Tibial artery (tissue), 4 donors: ENCODE data around the gene RFWD3.
A peak's percentile ranks its signal among the peaks of the same experiment; 100 is the strongest.

Source experiments
- DNase-seq, 2 donors: peaks; one replicate each; pipeline ENCODE4 v3.0.0-alpha.2; 2019
- H3K27ac ChIP-seq, 2 donors: fragments of 200-600 bp; sonication (generic) in 1 of 2; 1 replicate in 1 of 2; 2 replicates in 1 of 2; pipeline ENCODE4 v1.5.1; 2018 to 2019; ENCODE audit warnings: mild to moderate bottlenecking in 1 of 2
- H3K27me3 ChIP-seq, 2 donors: fragments of 200-600 bp; sonication (generic) in 1 of 2; one replicate each; pipeline versions ENCODE4 v1.5.1 to v1.6.0; 2016 to 2019
- H3K36me3 ChIP-seq, 3 donors: fragments of 200-600 bp; sonication (generic) in 2 of 3; one replicate each; pipeline ENCODE4 v1.5.1; 2016 to 2019; ENCODE audit warnings: mild to moderate bottlenecking in 2 of 3
- H3K4me1 ChIP-seq, 4 donors: fragments of 200-600 bp; sonication (generic) in 2 of 4; 1 replicate in 3 of 4; 2 replicates in 1 of 4; pipeline ENCODE4 v1.5.1; 2016 to 2019
- H3K4me3 ChIP-seq, 2 donors: fragments of 200-600 bp; sonication (generic) in 1 of 2; 1 replicate in 1 of 2; 2 replicates in 1 of 2; pipeline ENCODE4 v1.5.1; 2018 to 2019; ENCODE audit warnings: mild to moderate bottlenecking in 2 of 2
- H3K9me3 ChIP-seq, 3 donors: fragments of 200-600 bp; sonication (generic) in 1 of 3; one replicate each; pipeline ENCODE4 v1.5.1; 2016 to 2019
- intact Hi-C: fragments of 100-400 bp; cut with DNase I; formaldehyde crosslinking; loops from one replicate; pipeline ENCODE4 v1.15.0; 2023; ENCODE audit warnings: low total_unique reads
- TF ChIP-seq, protein P1 (sequence below), 2 experiments: fragments of 200-600 bp in 1 of 2; fragments of 450-650 bp in 1 of 2; IDR thresholded peaks; one replicate each; pipeline ENCODE4 v1.5.1; 2017 to 2019; ENCODE audit warnings: antibody characterized with exemption in 2 of 2, mild to moderate bottlenecking in 1 of 2, moderate library complexity in 1 of 2

The RFWD3 gene

DNA sequence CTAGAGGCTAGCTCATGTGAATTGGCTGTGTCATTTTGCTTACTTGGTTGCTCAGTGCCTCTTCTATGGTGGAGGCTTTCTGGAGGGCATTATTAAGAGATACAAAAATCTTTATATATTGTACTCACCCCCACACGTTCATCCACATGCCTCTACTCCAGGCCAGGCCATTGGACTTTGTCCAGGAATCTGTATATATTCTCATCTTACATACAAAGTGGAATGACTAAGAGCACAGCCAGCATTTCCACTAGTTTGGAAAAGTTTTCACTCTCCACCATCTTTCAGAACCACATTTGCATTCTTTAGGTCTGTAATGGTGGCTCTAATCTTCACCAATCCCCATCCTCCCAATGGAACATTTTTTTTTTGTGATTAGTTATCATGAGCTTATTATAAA, 55.0 kb downstream of the RFWD3 start:
- Histone ChIP-seq H3K4me1 (peaks cover 0 to 6% (median 2%) of the 10 kb centered on the region in 4 donors), H3K9me3 (no peaks in the 10 kb centered on the region), H3K27ac (no peak overlapping the region), H3K27me3 (no peaks in the 10 kb centered on the region), H3K36me3 (no peaks in the 10 kb centered on the region), H3K4me3 (no peak overlapping the region)
- intact Hi-C loops: no loop called here
- DNase-seq: no peak
- TF ChIP-seq, protein P1, sequence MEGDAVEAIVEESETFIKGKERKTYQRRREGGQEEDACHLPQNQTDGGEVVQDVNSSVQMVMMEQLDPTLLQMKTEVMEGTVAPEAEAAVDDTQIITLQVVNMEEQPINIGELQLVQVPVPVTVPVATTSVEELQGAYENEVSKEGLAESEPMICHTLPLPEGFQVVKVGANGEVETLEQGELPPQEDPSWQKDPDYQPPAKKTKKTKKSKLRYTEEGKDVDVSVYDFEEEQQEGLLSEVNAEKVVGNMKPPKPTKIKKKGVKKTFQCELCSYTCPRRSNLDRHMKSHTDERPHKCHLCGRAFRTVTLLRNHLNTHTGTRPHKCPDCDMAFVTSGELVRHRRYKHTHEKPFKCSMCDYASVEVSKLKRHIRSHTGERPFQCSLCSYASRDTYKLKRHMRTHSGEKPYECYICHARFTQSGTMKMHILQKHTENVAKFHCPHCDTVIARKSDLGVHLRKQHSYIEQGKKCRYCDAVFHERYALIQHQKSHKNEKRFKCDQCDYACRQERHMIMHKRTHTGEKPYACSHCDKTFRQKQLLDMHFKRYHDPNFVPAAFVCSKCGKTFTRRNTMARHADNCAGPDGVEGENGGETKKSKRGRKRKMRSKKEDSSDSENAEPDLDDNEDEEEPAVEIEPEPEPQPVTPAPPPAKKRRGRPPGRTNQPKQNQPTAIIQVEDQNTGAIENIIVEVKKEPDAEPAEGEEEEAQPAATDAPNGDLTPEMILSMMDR (IDR thresholded peaks at IDR 0.05): no peak

DNA sequence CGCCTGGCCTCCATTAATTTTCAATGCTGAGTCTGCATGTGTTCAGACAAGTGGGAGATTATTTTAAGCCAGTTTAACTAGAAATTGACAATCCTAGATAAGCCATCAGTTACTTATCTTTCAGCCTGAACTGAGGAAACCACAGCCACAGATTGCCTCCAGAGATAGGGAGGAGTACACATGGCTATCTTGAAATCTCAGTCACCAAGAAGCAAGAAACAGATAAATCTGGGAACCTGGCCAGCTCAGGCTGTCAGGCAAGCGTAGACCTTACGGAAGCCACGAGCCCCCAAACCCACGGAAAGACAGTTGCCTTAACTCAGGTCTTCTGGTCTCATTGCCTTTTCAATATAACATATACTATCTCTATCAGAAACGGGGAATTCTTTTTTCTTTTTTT, 57.7 kb downstream of the RFWD3 start:
- no peaks in the 10 kb centered on the region for H3K27me3 ChIP-seq
- TF ChIP-seq, protein P1 (IDR thresholded peaks at IDR 0.05): no peak
- H3K36me3 ChIP-seq: no peaks in the 10 kb centered on the region
- no peaks in the 10 kb centered on the region for H3K9me3 ChIP-seq
- DNase-seq: peak in 1 of 2 donors; percentile 49
- intact Hi-C loops: no loop called here
- peaks cover 0 to 28% (median 20%) of the 10 kb centered on the region in 4 donors for H3K4me1 ChIP-seq
- H3K4me3 ChIP-seq: no peak overlapping the region
- no peak overlapping the region for H3K27ac ChIP-seq

DNA sequence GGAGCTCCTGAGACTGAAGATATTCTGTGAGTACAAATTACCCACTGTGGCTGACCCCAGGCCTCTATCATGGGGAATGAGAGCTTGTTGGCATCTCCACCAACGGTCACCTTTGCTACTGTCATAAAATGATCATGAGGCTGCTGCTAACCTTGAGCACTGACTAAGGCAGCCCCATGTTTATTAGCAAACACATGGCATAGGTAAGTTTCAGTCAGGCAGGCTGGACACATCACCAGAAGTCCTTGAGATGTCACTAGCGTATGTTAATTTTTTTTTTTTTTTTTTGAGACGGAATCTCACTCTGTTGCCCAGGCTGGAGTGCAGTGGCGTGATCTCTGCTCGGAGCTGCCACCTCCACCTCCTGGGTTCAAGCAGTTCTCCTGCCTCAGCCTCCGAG, 58.3 kb downstream of the RFWD3 start:
- Histone ChIP-seq H3K27me3 (no peaks in the 10 kb centered on the region), H3K36me3 (no peaks in the 10 kb centered on the region), H3K4me1 (peaks cover 0 to 33% (median 24%) of the 10 kb centered on the region in 4 donors), H3K9me3 (no peaks in the 10 kb centered on the region), H3K27ac (no peak overlapping the region), H3K4me3 (no peak overlapping the region)
- TF ChIP-seq, protein P1 (IDR thresholded peaks at IDR 0.05): no peak
- intact Hi-C loops: no loop called here
- DNase-seq: no peak

DNA sequence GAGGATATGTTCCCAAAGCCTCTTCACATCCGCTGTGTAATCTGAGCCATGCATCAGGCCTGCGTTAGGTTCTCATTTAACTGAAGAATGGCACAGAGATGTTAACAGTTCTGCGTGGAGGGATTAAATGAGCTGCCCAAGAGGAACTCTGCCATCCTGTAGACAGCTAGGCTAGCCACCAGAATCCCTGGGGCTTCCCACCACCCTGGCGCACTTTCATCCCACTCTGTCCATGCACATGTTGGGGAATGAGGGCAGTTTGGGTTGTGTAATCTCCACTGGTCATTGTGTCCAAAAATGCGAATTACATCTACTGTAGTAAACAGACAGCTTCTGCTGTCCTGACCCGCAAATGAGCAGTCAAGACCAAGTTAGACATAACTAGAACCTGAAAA, 58.7 kb downstream of the RFWD3 start:
- H3K36me3 ChIP-seq: no peaks in the 10 kb centered on the region
- peak overlapping the region in 1 of 2 donors; percentile 92 for H3K4me3 ChIP-seq
- H3K9me3 ChIP-seq: no peaks in the 10 kb centered on the region
- TF ChIP-seq, protein P1 (IDR thresholded peaks at IDR 0.05): no peak
- H3K27me3 ChIP-seq: no peaks in the 10 kb centered on the region
- peaks cover 0 to 37% (median 26%) of the 10 kb centered on the region in 4 donors for H3K4me1 ChIP-seq
- peak overlapping the region; percentile 95 to 98 for H3K27ac ChIP-seq
- intact Hi-C loops: no loop called here
- DNase-seq: peak; percentile 24 to 60

DNA sequence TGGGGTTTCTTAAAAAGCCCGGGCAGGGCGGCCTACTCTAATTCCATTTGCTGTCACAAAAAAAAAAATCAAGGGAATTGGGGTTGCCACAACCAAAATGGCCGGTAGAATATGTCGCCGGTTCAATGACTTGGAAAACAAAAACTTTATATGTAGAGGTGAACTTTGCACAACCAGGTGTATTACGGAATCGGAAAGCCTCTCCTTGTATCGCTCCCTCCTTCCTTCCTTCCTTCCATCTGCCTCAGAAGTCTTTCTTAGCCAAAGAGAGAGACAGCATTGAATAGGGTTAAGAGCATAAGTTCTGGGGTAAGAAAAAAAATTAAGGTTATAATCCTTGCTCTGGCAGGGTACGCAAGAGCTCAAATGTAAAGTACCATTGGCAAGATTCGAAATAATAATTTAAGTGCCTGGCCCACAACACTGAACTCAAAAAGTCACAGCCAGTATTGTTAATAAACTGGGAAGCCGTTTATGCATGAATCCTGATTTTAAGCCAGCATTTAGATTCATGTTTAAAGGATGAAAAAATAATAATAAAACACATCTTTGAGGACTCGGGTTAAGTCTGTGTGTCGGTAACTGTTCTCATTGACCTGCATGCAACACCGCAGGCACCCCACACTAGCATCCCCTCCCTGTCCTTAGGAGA, 59.2 kb downstream of the RFWD3 start:
- intact Hi-C loops: no loop called here
- Histone ChIP-seq H3K27ac (peak overlapping the region; percentile 95 to 98), H3K4me3 (peak overlapping the region; percentile 89 to 92), H3K9me3 (no peaks in the 10 kb centered on the region), H3K27me3 (no peaks in the 10 kb centered on the region), H3K4me1 (peaks cover 0 to 43% (median 26%) of the 10 kb centered on the region in 4 donors), H3K36me3 (no peaks in the 10 kb centered on the region)
- TF ChIP-seq, protein P1 (IDR thresholded peaks at IDR 0.05): no peak
- no peak for DNase-seq
